GM23338 (cell line): Measurements from ENCODE around the gene SLC6A19. TPM values are rescaled to one million over a fixed set of nuclear protein-coding genes. Genes with fewer than 3 reads are reported as not detected.

Experiments
- CREB1 ChIP-seq: fragments of 250-450 bp; sonication (Bioruptor Pico); IDR thresholded peaks from 2 replicates; pipeline ENCODE4 v1.5.0; 2020; ENCODE audit warnings: low read depth, mild to moderate bottlenecking, moderate library complexity
- EZH2 ChIP-seq: fragments of 200-600 bp; sonication (generic); IDR thresholded peaks from one replicate; pipeline ENCODE4 v1.8.0; 2017; ENCODE audit warnings: antibody characterized with exemption, mild to moderate bottlenecking, low read depth; ENCODE audit not compliant: unreplicated experiment
- JUNB ChIP-seq: IDR thresholded peaks from one replicate; pipeline ENCODE4 v1.6.1; 2016; ENCODE audit warnings: antibody characterized with exemption; ENCODE audit not compliant: unreplicated experiment
- NANOG ChIP-seq: IDR thresholded peaks from 2 replicates; pipeline ENCODE4 v1.6.1; 2016; ENCODE audit warnings: antibody characterized with exemption, borderline replicate concordance
- POLR2AphosphoS5 ChIP-seq: IDR thresholded peaks from 2 replicates; pipeline ENCODE4 v1.6.1; 2016; ENCODE audit warnings: antibody characterized with exemption, low read depth
- ZNF331 ChIP-seq: fragments of 250-450 bp; sonication (Bioruptor Pico); IDR thresholded peaks from 2 replicates; pipeline ENCODE4 v1.5.0; 2020; ENCODE audit warnings: low read depth, mild to moderate bottlenecking, moderate library complexity
- ZNF462 ChIP-seq: fragments of 250-450 bp; sonication (Bioruptor Pico); IDR thresholded peaks from 2 replicates; pipeline ENCODE4 v1.5.0; 2020; ENCODE audit warnings: mild to moderate bottlenecking, moderate library complexity
- polyA plus RNA-seq: library from polyadenylated mRNA; unstranded; fragments of >200 nt; fragmentation: Nextera tagmentation; extraction: Ambion mirVana; gene quantifications from 2 replicates; pipeline ENCODE4 v1.2.1, GENCODE V29; 2016
- total RNA-seq: library from RNA; depleted of rRNA; stranded (reverse); fragments of >200 nt; shearing (Covaris generic); gene quantifications from 2 replicates; pipeline ENCODE4 v1.2.3, GENCODE V29; 2014
- TF ChIP-seq, protein P1 (sequence below): IDR thresholded peaks from one replicate; pipeline ENCODE4 v1.6.1; 2018; ENCODE audit warnings: antibody characterized with exemption; ENCODE audit not compliant: unreplicated experiment

SLC6A19 gene
- total and polyA plus RNA-seq, 2 experiments from 2014 or later, result not detected

- no peak for TF ChIP-seq ZNF462 (CRISPR knock-in tag)
- TF ChIP-seq, protein P1, sequence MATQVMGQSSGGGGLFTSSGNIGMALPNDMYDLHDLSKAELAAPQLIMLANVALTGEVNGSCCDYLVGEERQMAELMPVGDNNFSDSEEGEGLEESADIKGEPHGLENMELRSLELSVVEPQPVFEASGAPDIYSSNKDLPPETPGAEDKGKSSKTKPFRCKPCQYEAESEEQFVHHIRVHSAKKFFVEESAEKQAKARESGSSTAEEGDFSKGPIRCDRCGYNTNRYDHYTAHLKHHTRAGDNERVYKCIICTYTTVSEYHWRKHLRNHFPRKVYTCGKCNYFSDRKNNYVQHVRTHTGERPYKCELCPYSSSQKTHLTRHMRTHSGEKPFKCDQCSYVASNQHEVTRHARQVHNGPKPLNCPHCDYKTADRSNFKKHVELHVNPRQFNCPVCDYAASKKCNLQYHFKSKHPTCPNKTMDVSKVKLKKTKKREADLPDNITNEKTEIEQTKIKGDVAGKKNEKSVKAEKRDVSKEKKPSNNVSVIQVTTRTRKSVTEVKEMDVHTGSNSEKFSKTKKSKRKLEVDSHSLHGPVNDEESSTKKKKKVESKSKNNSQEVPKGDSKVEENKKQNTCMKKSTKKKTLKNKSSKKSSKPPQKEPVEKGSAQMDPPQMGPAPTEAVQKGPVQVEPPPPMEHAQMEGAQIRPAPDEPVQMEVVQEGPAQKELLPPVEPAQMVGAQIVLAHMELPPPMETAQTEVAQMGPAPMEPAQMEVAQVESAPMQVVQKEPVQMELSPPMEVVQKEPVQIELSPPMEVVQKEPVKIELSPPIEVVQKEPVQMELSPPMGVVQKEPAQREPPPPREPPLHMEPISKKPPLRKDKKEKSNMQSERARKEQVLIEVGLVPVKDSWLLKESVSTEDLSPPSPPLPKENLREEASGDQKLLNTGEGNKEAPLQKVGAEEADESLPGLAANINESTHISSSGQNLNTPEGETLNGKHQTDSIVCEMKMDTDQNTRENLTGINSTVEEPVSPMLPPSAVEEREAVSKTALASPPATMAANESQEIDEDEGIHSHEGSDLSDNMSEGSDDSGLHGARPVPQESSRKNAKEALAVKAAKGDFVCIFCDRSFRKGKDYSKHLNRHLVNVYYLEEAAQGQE, result no peak
- TF ChIP-seq ZNF331 (CRISPR knock-in tag), result no peak
- TF ChIP-seq JUNB, result no peak
- TF ChIP-seq CREB1, result no peak
- TF ChIP-seq EZH2, result no peak
- TF ChIP-seq NANOG, result no peak
- TF ChIP-seq POLR2AphosphoS5, result no peak
Measured at GRCh38 chr5:1166370-1166769, 35.0 kb upstream of the SLC6A19 start (continued).
